Stomach (tissue), 9 donors: ENCODE data around the gene PSG1. TPM values are rescaled to one million over a fixed set of nuclear protein-coding genes. Genes with fewer than 3 reads are reported as not detected.
"Not testable (repeated sequence)": the region's sequence is repeated elsewhere in the genome, so short reads cannot be mapped to it uniquely, and the experiment has no call there.

Experiments
- DNase-seq, 2 donors: peaks; one replicate each; pipeline versions ENCODE4 v3.0.0 to v3.0.0-alpha.2; 2013 to 2019
- H3K27ac ChIP-seq, 5 donors: fragments of 200-600 bp in 4 of 5; sonication (generic) in 4 of 5; one replicate each; pipeline ENCODE4 v1.5.1; 2013 to 2019; ENCODE audit warnings: mild to moderate bottlenecking in 1 of 5, moderate library complexity in 1 of 5
- H3K27me3 ChIP-seq, 3 donors: fragments of 200-600 bp; sonication (generic); one replicate each; pipeline ENCODE4 v1.5.1; 2017 to 2019; ENCODE audit warnings: mixed run types in 1 of 3
- H3K36me3 ChIP-seq, 4 donors: fragments of 200-600 bp; sonication (generic); 1 replicate in 3 of 4; 2 replicates in 1 of 4; pipeline ENCODE4 v1.5.1; 2016 to 2019
- H3K4me1 ChIP-seq, 4 donors: fragments of 200-600 bp; sonication (generic); one replicate each; pipeline ENCODE4 v1.5.1; 2016 to 2019
- H3K4me3 ChIP-seq, 4 donors: fragments of 200-600 bp; sonication (generic) in 3 of 4; one replicate each; pipeline ENCODE4 v1.5.1; 2016 to 2019; ENCODE audit warnings: mild to moderate bottlenecking in 1 of 4
- H3K9me3 ChIP-seq, 4 donors: fragments of 200-600 bp; sonication (generic); one replicate each; pipeline ENCODE4 v1.5.1; 2016 to 2019
- CTCF ChIP-seq, 7 experiments: fragments of 450-650 bp in 4 of 7; fragments of 200-600 bp in 3 of 7; sonication (generic) in 3 of 7; IDR thresholded peaks; one replicate each; pipeline ENCODE4 v1.5.1; 2016 to 2019; ENCODE audit warnings: antibody characterized with exemption in 7 of 7, control low read depth in 2 of 7, mild to moderate bottlenecking in 1 of 7
- EP300 ChIP-seq: sonication (generic); formaldehyde crosslinking; IDR thresholded peaks from one replicate; pipeline ENCODE4 v1.6.1; 2017; ENCODE audit warnings: antibody characterized with exemption
- POLR2A ChIP-seq, 4 donors: fragments of 450-650 bp; IDR thresholded peaks; one replicate each; pipeline ENCODE4 v1.6.1; 2016; ENCODE audit warnings: antibody characterized with exemption in 4 of 4, control low read depth in 2 of 4, mild to moderate bottlenecking in 1 of 4, moderate library complexity in 1 of 4
- POLR2AphosphoS5 ChIP-seq, 3 donors: sonication (generic); formaldehyde crosslinking; IDR thresholded peaks; one replicate each; pipeline ENCODE4 v1.6.1; 2016; ENCODE audit warnings: antibody characterized with exemption in 3 of 3
- WGBS, 5 donors: extraction: QIAGEN DNeasy Blood & Tissue Kit in 3 of 5; methylation state at CpG; one replicate each; pipeline versions ENCODE4 v1.1.5 to v1.1.7; 2013 to 2018; 5-methylcytosine and 5-hydroxymethylcytosine counted together
- intact Hi-C: fragments of 100-400 bp; cut with DNase I; formaldehyde crosslinking; loops from one replicate; pipeline ENCODE4 v1.15.1; 2023; ENCODE audit warnings: low total_unique reads
- polyA plus RNA-seq, 3 donors: library from polyadenylated mRNA; stranded (reverse); fragments of 200-250 nt; gene quantifications; one replicate each; pipeline ENCODE4 v1.2.3, GENCODE V29; 2013
- total RNA-seq, 5 donors: library from RNA; depleted of rRNA; stranded (reverse); fragments of >200 nt; gene quantifications; one replicate each; pipeline versions ENCODE4 v1.1.0 to v1.2.3, GENCODE V29; 2014 to 2016
- donor health status: healthy with polysubstance abuse.
- donor health status: Bipolar disorder and iron deficiency.
- donor health status: healthy.

Gene PSG1
- total and polyA plus RNA-seq, 8 donors = not detected

- intact Hi-C loops, H3K4me1 ChIP-seq, H3K9me3 ChIP-seq, DNase-seq, H3K36me3 ChIP-seq, H3K27me3 ChIP-seq, H3K4me3 ChIP-seq: not testable (repeated sequence)
- peak overlapping the region in 1 of 5 donors; percentile 42 for H3K27ac ChIP-seq
- 27 to 60% (median 44%) methylated on average over 1 of the region's 1 CpG for WGBS, 5 donors
Observed at GRCh38 chr19:42851718-42852280, 27.7 kb downstream of the PSG1 start.

GRCh38 chr19:42850981-42851717 lies 28.4 kb downstream of the PSG1 start:
- TF ChIP-seq POLR2A (IDR thresholded peaks at IDR 0.05) = no peak
- no peak for TF ChIP-seq EP300
- TF ChIP-seq POLR2AphosphoS5 (IDR thresholded peaks at IDR 0.05) = no peak
- TF ChIP-seq CTCF (IDR thresholded peaks at IDR 0.05) = no peak
- H3K27ac ChIP-seq = peak overlapping the region in 1 of 5 donors; percentile 20
- intact Hi-C loops = no loop called here

GRCh38 chr19:42846597-42846996 lies 32.9 kb downstream of the PSG1 start:
- H3K27me3 ChIP-seq = no peaks in the 10 kb centered on the region
- intact Hi-C loops = no loop called here
- no peaks in the 10 kb centered on the region for H3K36me3 ChIP-seq
- H3K27ac ChIP-seq = no peak overlapping the region
- H3K4me3 ChIP-seq = no peak overlapping the region
- TF ChIP-seq POLR2AphosphoS5 (IDR thresholded peaks at IDR 0.05) (no peak), EP300 (no peak), CTCF (IDR thresholded peaks at IDR 0.05) (no peak), POLR2A (IDR thresholded peaks at IDR 0.05) (no peak)
- no peaks in the 10 kb centered on the region for H3K9me3 ChIP-seq
- DNase-seq = no peak
- no peaks in the 10 kb centered on the region for H3K4me1 ChIP-seq
- 61 to 77% (median 73%) methylated on average over 2 of the region's 2 CpGs for WGBS, 5 donors

More at GRCh38 chr19:42850981-42851717, 28.4 kb downstream of the PSG1 start:
- WGBS, 5 donors = 45 to 57% (median 52%) methylated on average over 6 of the region's 6 CpGs
- H3K4me3 ChIP-seq = no peak overlapping the region
- H3K9me3 ChIP-seq = no peaks in the 10 kb centered on the region
- no peaks in the 10 kb centered on the region for H3K4me1 ChIP-seq
- H3K27me3 ChIP-seq = no peaks in the 10 kb centered on the region
- no peak for DNase-seq
- no peaks in the 10 kb centered on the region for H3K36me3 ChIP-seq

GRCh38 chr19:42843631-42844030 lies 35.9 kb downstream of the PSG1 start:
- DNase-seq, H3K4me3 ChIP-seq, H3K9me3 ChIP-seq, H3K27me3 ChIP-seq, H3K4me1 ChIP-seq, H3K36me3 ChIP-seq, H3K27ac ChIP-seq, intact Hi-C loops: not testable (repeated sequence)
- 57 to 66% (median 64%) methylated on average over 7 of the region's 7 CpGs for WGBS, 5 donors

GRCh38 chr19:42832746-42833442 lies 46.6 kb downstream of the PSG1 start:
- 76 to 84% (median 80%) methylated on average over 9 of the region's 9 CpGs for WGBS, 5 donors
- H3K4me1 ChIP-seq, H3K9me3 ChIP-seq, H3K27ac ChIP-seq, intact Hi-C loops, DNase-seq, H3K27me3 ChIP-seq, H3K36me3 ChIP-seq, H3K4me3 ChIP-seq: not testable (repeated sequence)

GRCh38 chr19:42832023-42832680 lies 47.4 kb downstream of the PSG1 start:
- H3K4me1 ChIP-seq, H3K36me3 ChIP-seq, H3K27ac ChIP-seq, DNase-seq, H3K27me3 ChIP-seq, H3K9me3 ChIP-seq, H3K4me3 ChIP-seq, intact Hi-C loops: not testable (repeated sequence)
- WGBS, 5 donors = 44 to 74% (median 56%) methylated on average over 3 of the region's 3 CpGs
